ENCODE results near the gene ITGA1.

DNA sequence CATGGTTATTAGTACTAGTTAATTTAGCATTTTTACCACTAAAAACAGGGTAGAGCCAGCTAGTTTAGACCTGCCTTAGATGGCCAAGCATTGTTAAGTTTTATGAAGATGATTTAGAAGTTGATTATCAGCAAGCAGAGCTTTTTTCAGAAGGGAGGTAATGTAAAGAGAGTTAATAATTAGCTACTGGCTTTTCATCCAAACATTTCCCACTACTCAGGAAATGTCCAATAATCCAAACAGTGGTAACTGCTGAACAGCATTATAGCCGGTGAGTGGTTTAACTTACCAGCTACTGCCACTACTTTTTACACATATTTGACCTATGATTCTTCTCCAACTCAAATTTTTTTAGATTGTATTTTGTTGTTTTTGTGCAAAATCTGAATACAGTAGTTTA, 1.7 kb downstream of the ITGA1 start:
- TF ChIP-seq, protein P1, sequence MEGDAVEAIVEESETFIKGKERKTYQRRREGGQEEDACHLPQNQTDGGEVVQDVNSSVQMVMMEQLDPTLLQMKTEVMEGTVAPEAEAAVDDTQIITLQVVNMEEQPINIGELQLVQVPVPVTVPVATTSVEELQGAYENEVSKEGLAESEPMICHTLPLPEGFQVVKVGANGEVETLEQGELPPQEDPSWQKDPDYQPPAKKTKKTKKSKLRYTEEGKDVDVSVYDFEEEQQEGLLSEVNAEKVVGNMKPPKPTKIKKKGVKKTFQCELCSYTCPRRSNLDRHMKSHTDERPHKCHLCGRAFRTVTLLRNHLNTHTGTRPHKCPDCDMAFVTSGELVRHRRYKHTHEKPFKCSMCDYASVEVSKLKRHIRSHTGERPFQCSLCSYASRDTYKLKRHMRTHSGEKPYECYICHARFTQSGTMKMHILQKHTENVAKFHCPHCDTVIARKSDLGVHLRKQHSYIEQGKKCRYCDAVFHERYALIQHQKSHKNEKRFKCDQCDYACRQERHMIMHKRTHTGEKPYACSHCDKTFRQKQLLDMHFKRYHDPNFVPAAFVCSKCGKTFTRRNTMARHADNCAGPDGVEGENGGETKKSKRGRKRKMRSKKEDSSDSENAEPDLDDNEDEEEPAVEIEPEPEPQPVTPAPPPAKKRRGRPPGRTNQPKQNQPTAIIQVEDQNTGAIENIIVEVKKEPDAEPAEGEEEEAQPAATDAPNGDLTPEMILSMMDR (conservative IDR thresholded peaks at IDR 0.05; ENCODE audit: low read length): no peak
- TF ChIP-seq EZH2phosphoT487 (IDR thresholded peaks at IDR 0.05; ENCODE audit: borderline replicate concordance): no peak

Measured in Loucy (cell line).